Suprapubic skin (tissue), 4 donors: ENCODE results near the gene GFI1B.

ENCODE experiments used
- EP300 ChIP-seq: sonication (generic); formaldehyde crosslinking; IDR thresholded peaks from one replicate; pipeline ENCODE4 v1.6.1; 2017; ENCODE audit warnings: antibody characterized with exemption
- POLR2A ChIP-seq, 2 donors: fragments of 450-650 bp; IDR thresholded peaks; one replicate each; pipeline ENCODE4 v1.6.1; 2017; ENCODE audit warnings: antibody characterized with exemption in 2 of 2, mild to moderate bottlenecking in 2 of 2, moderate library complexity in 2 of 2
- POLR2AphosphoS5 ChIP-seq, 3 donors: sonication (generic); formaldehyde crosslinking; IDR thresholded peaks; one replicate each; pipeline ENCODE4 v1.6.1; 2017; ENCODE audit warnings: antibody characterized with exemption in 3 of 3
- TF ChIP-seq, protein P1 (sequence below), 2 donors: fragments of 200-600 bp in 1 of 2; fragments of 450-650 bp in 1 of 2; sonication (generic) in 1 of 2; IDR thresholded peaks; one replicate each; pipeline ENCODE4 v1.5.1; 2016 to 2019; ENCODE audit warnings: antibody characterized with exemption in 2 of 2, mild to moderate bottlenecking in 1 of 2, moderate library complexity in 1 of 2

DNA sequence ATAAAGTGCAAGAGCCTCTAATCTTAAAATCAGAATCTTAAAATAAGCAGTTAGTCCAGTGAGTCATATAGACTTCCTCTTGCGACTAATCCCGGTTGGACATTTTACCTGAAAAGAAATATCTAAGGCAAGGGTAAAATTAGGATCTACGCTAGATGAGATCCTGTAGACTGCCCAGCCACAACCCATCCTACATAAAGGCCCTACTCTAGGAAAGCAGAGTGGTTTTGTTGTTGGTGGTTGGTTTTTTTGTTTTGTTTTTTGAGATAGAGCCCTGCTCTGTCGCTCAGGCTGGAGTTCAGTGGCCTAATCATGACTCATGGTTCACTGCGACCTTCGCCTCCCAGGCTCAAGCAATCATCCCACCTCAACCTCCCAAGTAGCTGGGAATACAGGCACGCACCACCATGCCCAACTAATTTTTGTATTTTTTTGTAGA lies 41.0 kb upstream of the GFI1B start:
- TF ChIP-seq, protein P1, sequence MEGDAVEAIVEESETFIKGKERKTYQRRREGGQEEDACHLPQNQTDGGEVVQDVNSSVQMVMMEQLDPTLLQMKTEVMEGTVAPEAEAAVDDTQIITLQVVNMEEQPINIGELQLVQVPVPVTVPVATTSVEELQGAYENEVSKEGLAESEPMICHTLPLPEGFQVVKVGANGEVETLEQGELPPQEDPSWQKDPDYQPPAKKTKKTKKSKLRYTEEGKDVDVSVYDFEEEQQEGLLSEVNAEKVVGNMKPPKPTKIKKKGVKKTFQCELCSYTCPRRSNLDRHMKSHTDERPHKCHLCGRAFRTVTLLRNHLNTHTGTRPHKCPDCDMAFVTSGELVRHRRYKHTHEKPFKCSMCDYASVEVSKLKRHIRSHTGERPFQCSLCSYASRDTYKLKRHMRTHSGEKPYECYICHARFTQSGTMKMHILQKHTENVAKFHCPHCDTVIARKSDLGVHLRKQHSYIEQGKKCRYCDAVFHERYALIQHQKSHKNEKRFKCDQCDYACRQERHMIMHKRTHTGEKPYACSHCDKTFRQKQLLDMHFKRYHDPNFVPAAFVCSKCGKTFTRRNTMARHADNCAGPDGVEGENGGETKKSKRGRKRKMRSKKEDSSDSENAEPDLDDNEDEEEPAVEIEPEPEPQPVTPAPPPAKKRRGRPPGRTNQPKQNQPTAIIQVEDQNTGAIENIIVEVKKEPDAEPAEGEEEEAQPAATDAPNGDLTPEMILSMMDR (IDR thresholded peaks at IDR 0.05), result no peak
- TF ChIP-seq EP300 (no peak), POLR2AphosphoS5 (IDR thresholded peaks at IDR 0.05) (no peak), POLR2A (IDR thresholded peaks at IDR 0.05) (no peak)
